ENCODE results near the gene TRIM25. TPM values are rescaled to one million over a fixed set of nuclear protein-coding genes. Genes with fewer than 3 reads are reported as not detected.
"Not testable (repeated sequence)": the region's sequence is repeated elsewhere in the genome, so short reads cannot be mapped to it uniquely, and the experiment has no call there.

Gene TRIM25
- polyA plus RNA-seq (ENCODE audit: insufficient read depth in 1 of 5, insufficient read length in 5 of 5, low replicate concordance in 1 of 5) = 10 to 100 TPM; 35.1 to 48.5 (median 45.2) TPM
- long read RNA-seq, donor 1, full-length matches to known transcripts = 6 of 11 reads
- long read RNA-seq, donor 1, partial matches to known transcripts = 5 of 11 reads
- long read RNA-seq, donor 1, other reads (novel, unspliced or antisense) = 0 of 11 reads
- long read RNA-seq, donor 2, full-length matches to known transcripts = 4 of 4 reads
- long read RNA-seq, donor 2, partial matches to known transcripts = 0 of 4 reads
- long read RNA-seq, donor 2, other reads (novel, unspliced or antisense) = 0 of 4 reads
- long read RNA-seq, donor 3, partial matches to known transcripts = 0 of 1 reads
- long read RNA-seq, donor 3, other reads (novel, unspliced or antisense) = 0 of 1 reads
- long read RNA-seq, donor 4, partial matches to known transcripts = 0 of 1 reads
- long read RNA-seq, donor 4, other reads (novel, unspliced or antisense) = 0 of 1 reads
- long read RNA-seq, donor 5, partial matches to known transcripts = 11 of 11 reads
- long read RNA-seq, donor 5, other reads (novel, unspliced or antisense) = 0 of 11 reads
- long read RNA-seq, donor 6, full-length matches to known transcripts = 5 of 5 reads
- long read RNA-seq, donor 6, partial matches to known transcripts = 0 of 5 reads
- long read RNA-seq, donor 6, other reads (novel, unspliced or antisense) = 0 of 5 reads
- long read RNA-seq, donor 7, full-length matches to known transcripts = 3 of 21 reads
- long read RNA-seq, donor 7, partial matches to known transcripts = 18 of 21 reads
- long read RNA-seq, donor 7, other reads (novel, unspliced or antisense) = 0 of 21 reads
- long read RNA-seq, donor 8, partial matches to known transcripts = 0 of 2 reads
- long read RNA-seq, donor 8, other reads (novel, unspliced or antisense) = 0 of 2 reads

GRCh38 chr17:56913867-56914580, at the start of gene TRIM25:
TRIM25 (minus strand) TSS chr17:56914049; CDS start chr17:56913988, 61 bp downstream.
- peak; percentile 91 to 95 for DNase-seq

- peak; percentile 86 to 89 for DNase-seq
These were observed 47.0 kb upstream of the TRIM25 start, which contains the start of gene COIL for GRCh38 chr17:56960596-56961538. COIL (minus strand) TSS chr17:56961050; CDS start chr17:56961019, 31 bp downstream.

DNA sequence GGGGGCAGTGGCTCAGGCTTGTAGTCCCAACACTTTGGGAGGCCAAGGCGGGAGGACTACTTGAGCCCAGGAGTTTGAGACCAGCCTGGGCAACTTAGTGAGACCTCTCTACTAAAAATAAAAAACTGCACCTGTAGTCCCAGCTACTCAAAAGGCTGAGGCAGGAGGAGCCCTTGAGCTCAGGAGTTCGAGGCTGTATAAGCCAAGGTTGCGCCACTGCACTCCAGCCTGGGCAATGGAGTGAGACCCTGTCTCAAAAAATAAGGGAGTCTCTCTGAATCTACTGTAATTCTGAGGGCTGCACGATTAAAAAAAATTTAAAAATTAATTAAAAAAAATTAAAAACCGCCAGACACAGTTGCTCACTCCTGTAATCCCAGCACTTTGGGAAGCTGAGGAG, 43.1 kb upstream of the TRIM25 start:
- DNase-seq = no peak

DNA sequence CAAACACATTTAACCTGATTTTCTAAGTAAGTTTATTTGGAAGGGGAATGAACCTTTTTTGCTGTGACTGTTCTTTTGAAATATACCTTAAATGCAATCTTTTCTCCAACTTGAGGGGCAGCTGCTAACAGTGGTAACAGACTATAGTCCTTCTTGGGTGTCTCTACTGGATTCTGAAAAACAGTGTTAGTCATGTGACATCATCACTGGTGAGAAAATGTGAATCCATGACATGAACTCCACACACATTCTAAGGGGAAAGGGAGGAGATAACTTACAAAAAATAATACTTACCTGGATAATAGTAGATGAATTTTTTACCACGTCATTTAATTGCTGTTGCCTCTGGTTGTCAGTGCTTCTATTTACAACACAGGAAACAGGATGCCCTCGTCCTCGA, 35.7 kb upstream of the TRIM25 start:
- no peak for DNase-seq

- no peak for DNase-seq
These were observed 34.6 kb upstream of the TRIM25 start for GRCh38 chr17:56948491-56948890.

- DNase-seq = no peak
These were observed 33.9 kb upstream of the TRIM25 start for GRCh38 chr17:56947741-56948140.

DNA sequence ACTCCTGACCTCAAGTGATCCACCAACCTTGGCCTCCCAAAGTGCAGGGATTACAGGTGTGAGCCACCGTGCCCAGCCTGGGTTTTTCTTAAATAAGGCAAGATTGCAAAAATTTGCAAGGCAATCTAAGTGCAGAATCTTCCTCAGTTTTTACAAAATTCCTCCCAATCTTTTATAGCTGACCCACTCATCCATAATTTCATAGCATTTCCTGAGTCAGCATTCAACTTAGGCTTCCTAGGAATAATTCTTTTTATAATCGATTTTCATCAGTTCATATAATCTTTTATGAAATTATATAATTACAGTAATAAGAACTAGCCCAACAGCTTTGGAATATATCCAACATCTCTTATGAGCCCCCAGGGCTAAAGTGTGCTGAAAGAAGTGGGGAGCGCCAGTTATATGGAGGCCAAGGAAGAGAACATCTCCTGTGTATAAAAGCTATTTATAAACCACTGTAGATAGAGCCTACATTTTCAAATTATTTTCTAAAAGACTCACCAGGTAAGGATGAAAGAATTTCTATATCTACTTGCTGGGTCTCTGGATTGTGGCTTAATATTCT, 32.2 kb upstream of the TRIM25 start:
- no peak for DNase-seq

- no peak for DNase-seq
These were observed 29.8 kb upstream of the TRIM25 start for GRCh38 chr17:56943505-56944125.

GRCh38 chr17:56939869-56940484, 26.1 kb upstream of the TRIM25 start:
- peak in 1 of 2 donors; percentile 46 for DNase-seq

DNA sequence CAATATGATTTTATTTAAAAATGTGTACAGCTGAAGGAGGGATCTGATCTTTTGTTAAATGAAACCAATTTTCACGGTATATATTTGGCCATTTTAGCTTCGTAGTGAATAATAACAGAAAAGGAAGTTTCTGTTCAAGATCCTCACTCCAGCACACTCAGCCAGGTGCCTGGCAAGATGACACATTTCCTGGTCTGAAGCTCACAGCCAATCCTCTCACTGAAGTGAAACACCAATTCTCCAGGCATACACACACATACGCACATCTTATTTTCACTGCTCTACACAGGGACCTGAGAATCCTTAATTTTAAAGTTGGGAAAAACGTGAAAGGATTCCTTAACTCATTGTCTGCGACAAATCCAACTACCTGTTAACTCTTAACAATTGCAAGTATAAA, 24.4 kb upstream of the TRIM25 start:
- not testable (repeated sequence) for DNase-seq

- no peak for DNase-seq
These were observed 23.8 kb upstream of the TRIM25 start for GRCh38 chr17:56937687-56938086.

DNA sequence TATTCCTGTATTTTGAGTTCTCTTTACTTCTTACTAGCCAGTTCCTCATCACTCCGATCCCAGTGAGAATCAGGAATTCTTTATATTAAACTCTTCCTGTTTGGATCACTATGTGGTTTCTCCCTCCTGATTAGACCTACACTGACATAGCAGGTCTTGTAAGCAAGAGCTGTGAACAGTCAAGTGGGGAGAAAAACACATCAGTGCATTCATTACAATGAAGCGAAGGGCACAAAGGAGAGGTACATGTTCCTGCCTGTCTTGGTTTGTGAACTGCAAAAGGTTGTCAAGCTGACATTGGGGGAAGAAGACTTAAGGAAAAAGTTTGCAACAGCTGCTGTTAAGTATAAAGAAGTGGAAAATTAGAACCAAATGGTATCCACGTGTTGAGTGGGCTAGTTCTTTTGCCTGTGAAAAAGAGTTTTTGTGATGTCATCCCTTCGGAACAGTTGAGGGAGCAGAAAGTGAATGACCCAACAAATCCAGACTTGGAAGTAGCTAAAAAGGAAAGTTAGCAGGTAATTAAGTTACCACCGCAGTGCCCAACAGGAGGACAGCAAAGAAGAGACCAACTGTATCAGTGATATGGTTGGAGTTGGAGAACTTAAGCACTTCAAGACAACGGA, 23.0 kb upstream of the TRIM25 start:
- no peak for DNase-seq

DNA sequence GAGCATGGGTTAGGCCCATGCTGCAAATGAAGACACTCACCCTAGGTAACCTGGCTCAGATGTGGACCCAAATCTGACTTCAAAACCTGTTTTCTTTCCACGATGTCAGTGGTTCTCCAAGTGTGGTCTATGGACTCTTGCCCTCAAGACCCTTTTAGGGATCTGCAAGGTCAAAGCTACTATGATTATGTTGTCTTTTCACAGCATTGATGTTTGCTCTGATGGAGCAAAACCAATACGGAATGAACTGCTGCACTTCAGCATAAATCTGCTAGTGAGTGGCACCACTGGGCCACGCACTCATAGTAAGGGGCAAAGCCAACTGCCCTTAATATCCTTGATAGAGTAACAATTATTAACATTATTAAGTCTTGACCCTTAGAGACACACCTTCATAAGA, 21.6 kb upstream of the TRIM25 start:
- DNase-seq = no peak

GRCh38 chr17:56934280-56934679, 20.4 kb upstream of the TRIM25 start:
- no peak for DNase-seq

GRCh38 chr17:56933868-56934267, 20.0 kb upstream of the TRIM25 start:
- DNase-seq = no peak

GRCh38 chr17:56933151-56933745, 19.4 kb upstream of the TRIM25 start:
- DNase-seq = no peak

- DNase-seq = no peak
These were observed 17.0 kb upstream of the TRIM25 start for GRCh38 chr17:56930739-56931337.

DNA sequence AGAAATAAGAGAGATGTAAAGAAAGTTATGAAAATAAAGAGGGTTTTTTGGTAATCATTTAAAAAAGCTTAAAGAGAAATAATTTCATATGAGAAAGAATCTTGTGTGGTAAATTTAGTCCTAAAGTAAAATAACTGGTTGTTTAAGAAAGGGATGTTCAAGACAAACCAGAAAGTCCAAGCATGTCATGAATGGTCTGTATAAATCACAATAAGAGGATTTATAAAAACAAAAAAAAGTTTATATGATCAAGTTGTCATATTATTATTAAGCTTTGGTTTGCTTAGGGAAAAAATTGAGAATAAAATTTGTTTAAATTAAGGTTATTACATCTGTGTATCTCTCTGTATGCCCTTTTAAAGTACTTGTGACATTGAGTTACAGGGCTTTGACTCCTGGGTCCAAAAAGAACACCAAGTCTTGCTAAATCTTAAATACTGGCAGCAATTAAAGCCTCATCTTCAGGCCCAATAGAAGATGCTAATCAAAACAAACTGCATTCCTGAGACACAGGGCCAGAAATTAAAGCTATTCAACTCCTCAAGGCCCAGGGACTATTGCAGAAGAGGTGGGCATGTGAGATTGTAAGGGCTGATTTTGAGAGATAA, 15.6 kb upstream of the TRIM25 start:
- no peak for DNase-seq
